Stimulated activated memory B cell treated with anti-CD40 and anti-IgM and Interleukin-4, amounts not matched to agents 10 μg/mL and 1 μg/mL and 100 μg/mL, for 72 hours (primary cell): ENCODE results near the gene CDH4.

ENCODE experiments used
- ATAC-seq: fragments of 150-1000 bp; cut with Tn5 transposase; 2 replicates; pipeline ENCODE4 v1.10.0; 2021
- H3K27ac Mint-ChIP-seq: one replicate; pipeline ENCODE4 v1.8.0; 2022; ENCODE audit warnings: mild to moderate bottlenecking, mixed read lengths
- H3K27me3 Mint-ChIP-seq: one replicate; pipeline ENCODE4 v1.8.0; 2022; ENCODE audit warnings: mixed read lengths
- H3K36me3 Mint-ChIP-seq: one replicate; pipeline ENCODE4 v1.8.0; 2022; ENCODE audit warnings: mixed read lengths
- H3K4me1 Mint-ChIP-seq: one replicate; pipeline ENCODE4 v1.8.0; 2022; ENCODE audit warnings: mixed read lengths
- H3K4me3 Mint-ChIP-seq: one replicate; pipeline ENCODE4 v1.8.0; 2022; ENCODE audit warnings: mild to moderate bottlenecking, moderate library complexity, mixed read lengths
- H3K9me3 Mint-ChIP-seq: one replicate; pipeline ENCODE4 v1.8.0; 2022; ENCODE audit warnings: mixed read lengths

CDH4 gene

GRCh38 chr20:61797971-61798411 is 545.9 kb downstream of the CDH4 start:
- peaks cover 9% of the 10 kb centered on the region for H3K27me3 Mint-ChIP-seq
- ATAC-seq: no peak
- H3K9me3 Mint-ChIP-seq: peaks cover 4% of the 10 kb centered on the region
- no peak overlapping the region for H3K4me3 Mint-ChIP-seq
- no peaks in the 10 kb centered on the region for H3K4me1 Mint-ChIP-seq
- no peak overlapping the region for H3K27ac Mint-ChIP-seq
- no peaks in the 10 kb centered on the region for H3K36me3 Mint-ChIP-seq

DNA sequence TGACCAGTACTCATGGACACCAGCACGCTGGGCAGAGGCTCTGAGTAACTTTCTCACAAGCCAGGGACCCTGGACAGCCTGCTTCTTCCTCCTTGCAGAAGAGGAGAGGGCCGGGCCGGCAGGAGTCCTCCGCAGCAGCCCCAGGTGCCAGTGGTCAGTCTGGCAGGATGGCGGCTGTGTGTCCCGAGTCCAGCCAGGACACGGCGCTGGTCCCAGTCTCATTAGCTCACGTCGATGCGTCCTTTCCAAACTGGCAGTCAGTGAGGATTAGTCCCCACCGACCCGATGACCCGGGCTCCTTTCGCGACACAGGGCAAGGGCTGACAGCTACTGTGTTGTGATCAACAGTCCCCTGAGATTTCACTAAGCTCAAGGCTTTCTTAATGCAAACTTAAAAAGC is 546.6 kb downstream of the CDH4 start:
- H3K27ac Mint-ChIP-seq: no peak overlapping the region
- ATAC-seq: no peak
- no peaks in the 10 kb centered on the region for H3K4me1 Mint-ChIP-seq
- no peaks in the 10 kb centered on the region for H3K36me3 Mint-ChIP-seq
- H3K4me3 Mint-ChIP-seq: no peak overlapping the region
- H3K27me3 Mint-ChIP-seq: peaks cover 9% of the 10 kb centered on the region
- H3K9me3 Mint-ChIP-seq: peaks cover 4% of the 10 kb centered on the region

GRCh38 chr20:61799394-61799923 is 547.4 kb downstream of the CDH4 start:
- Mint-ChIP-seq H3K27ac (no peak overlapping the region), H3K4me3 (no peak overlapping the region), H3K9me3 (peaks cover 4% of the 10 kb centered on the region)

GRCh38 chr20:61799928-61800327 is 547.9 kb downstream of the CDH4 start:
- Mint-ChIP-seq H3K4me1 (no peaks in the 10 kb centered on the region), H3K4me3 (no peak overlapping the region), H3K27me3 (peaks cover 17% of the 10 kb centered on the region), H3K36me3 (no peaks in the 10 kb centered on the region), H3K27ac (no peak overlapping the region), H3K9me3 (peaks cover 1% of the 10 kb centered on the region)
- ATAC-seq: no peak

More at GRCh38 chr20:61799394-61799923, 547.4 kb downstream of the CDH4 start:
- H3K36me3 Mint-ChIP-seq: no peaks in the 10 kb centered on the region
- peaks cover 13% of the 10 kb centered on the region for H3K27me3 Mint-ChIP-seq
- no peak for ATAC-seq
- no peaks in the 10 kb centered on the region for H3K4me1 Mint-ChIP-seq

- H3K27me3 Mint-ChIP-seq: peaks cover 21% of the 10 kb centered on the region
- H3K4me3 Mint-ChIP-seq: no peak overlapping the region
- no peaks in the 10 kb centered on the region for H3K36me3 Mint-ChIP-seq
- ATAC-seq: no peak
- no peaks in the 10 kb centered on the region for H3K4me1 Mint-ChIP-seq
- H3K27ac Mint-ChIP-seq: no peak overlapping the region
- no peaks in the 10 kb centered on the region for H3K9me3 Mint-ChIP-seq
Observed at GRCh38 chr20:61800359-61801064, 548.5 kb downstream of the CDH4 start.

GRCh38 chr20:61801065-61801360 is 549.0 kb downstream of the CDH4 start:
- Mint-ChIP-seq H3K4me1 (no peaks in the 10 kb centered on the region), H3K27me3 (peaks cover 21% of the 10 kb centered on the region), H3K4me3 (no peak overlapping the region), H3K9me3 (no peaks in the 10 kb centered on the region), H3K36me3 (no peaks in the 10 kb centered on the region), H3K27ac (no peak overlapping the region)
- no peak for ATAC-seq

DNA sequence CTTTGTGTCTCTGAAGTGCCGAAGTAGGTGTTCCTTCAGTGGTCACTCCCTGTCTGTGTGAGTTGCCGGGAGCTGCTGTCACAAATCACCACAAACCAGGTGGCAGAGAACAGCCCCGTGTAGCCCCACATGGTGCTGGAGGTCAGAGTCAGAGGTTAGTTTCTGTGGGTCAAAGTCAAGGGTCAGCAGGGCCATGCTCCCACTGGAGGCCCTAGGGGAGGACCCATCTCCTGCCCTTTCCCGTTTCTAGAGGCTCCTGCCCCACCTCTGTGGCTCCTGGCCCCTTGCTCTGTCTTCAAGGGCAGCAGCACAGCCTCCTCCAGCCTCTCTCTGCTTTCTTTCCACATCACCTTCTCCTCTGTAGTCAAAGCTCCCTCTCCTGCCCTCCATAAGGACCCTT is 549.4 kb downstream of the CDH4 start:
- H3K4me1 Mint-ChIP-seq: no peaks in the 10 kb centered on the region
- no peaks in the 10 kb centered on the region for H3K9me3 Mint-ChIP-seq
- H3K27me3 Mint-ChIP-seq: peaks cover 21% of the 10 kb centered on the region

DNA sequence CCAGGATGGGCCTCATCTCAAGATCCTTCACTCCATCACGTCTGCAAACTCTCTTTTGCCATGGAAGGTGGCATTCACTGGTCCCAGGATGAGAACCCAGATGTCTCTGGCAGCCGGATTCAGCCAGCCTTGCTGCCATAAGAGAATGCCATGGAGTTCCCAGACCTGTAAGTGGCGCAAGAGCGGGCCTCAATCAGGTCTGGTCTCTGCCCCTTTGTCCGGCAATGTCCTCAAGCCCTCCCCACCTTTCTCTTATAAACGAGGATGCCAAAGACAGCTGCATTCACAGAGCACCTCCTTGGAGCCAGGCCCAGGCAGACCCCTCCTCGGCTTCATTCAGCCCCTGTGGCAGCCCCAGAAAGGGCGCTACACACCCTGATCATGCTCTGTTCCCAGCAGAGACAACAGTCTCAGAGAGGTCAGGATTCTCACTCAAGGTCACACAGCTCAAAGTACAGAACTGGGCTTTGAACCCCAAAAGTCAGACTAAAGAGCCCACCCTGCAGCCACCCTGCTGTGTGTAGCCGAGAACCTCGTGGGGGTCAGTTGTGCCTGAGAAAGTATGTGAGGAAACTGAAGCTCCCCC is 549.9 kb downstream of the CDH4 start:
- no peak overlapping the region for H3K4me3 Mint-ChIP-seq
- H3K4me1 Mint-ChIP-seq: no peaks in the 10 kb centered on the region
- peaks cover 21% of the 10 kb centered on the region for H3K27me3 Mint-ChIP-seq
- no peak for ATAC-seq
- no peak overlapping the region for H3K27ac Mint-ChIP-seq
- H3K36me3 Mint-ChIP-seq: no peaks in the 10 kb centered on the region
- H3K9me3 Mint-ChIP-seq: no peaks in the 10 kb centered on the region

More for the DNA sequence above, 549.4 kb downstream of the CDH4 start:
- Mint-ChIP-seq H3K27ac (no peak overlapping the region), H3K4me3 (no peak overlapping the region), H3K36me3 (no peaks in the 10 kb centered on the region)
- ATAC-seq: no peak

DNA sequence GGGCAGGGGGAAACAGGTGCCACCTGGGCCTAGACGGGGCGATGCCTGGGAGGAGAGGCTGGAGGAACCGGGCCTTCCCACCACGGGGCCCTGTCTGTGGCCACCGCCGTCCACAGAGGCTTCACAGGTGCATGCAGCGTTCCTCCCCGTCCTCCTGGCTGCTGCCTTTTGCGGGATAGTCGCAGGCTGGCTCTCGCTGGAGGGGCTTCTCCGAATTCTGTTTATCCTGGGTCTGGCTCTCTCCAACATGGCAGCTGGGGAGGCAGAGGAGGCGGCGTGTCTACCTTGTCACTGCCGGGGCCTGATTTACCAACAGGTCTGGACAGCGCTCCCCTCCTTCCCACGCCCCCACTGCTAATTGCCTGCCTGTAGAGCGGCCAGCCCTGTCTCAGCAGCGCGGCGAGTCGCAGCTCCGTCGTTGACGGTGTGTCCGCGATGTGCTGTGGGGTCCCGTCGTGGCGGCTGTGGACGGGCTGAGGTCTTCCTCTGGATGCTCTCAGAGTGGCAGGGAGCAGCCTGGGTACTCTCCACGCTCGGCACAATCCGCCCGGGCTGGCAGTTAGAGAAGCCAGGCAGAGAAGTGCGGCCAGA is 550.8 kb downstream of the CDH4 start:
- ATAC-seq: no peak

DNA sequence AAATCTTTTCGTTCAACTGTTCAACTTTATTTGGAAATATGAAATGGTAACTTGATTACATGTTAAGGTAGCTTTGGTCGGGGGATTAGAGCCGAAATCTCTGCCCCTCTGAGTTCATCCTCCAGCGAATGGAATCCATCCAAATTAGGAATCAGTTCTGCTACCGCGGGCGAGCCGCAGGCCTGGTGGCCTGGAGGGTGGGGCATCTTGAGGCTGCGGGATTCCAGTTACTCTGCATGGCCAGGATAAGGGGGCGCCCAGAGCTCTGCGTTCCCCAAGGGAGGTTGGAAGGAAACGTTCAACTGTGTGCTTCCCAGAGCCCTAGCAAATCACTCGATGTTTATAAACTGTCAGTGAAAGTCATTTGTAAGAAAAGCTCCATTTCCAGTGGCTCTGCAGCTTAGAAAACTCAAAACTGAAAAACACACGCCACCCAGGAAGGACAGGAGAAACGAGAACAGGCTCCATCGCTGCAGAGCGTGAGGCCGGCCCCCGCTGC is 551.4 kb downstream of the CDH4 start:
- H3K36me3 Mint-ChIP-seq: no peaks in the 10 kb centered on the region
- H3K27me3 Mint-ChIP-seq: peaks cover 21% of the 10 kb centered on the region
- no peaks in the 10 kb centered on the region for H3K4me1 Mint-ChIP-seq
- no peak for ATAC-seq
- no peaks in the 10 kb centered on the region for H3K9me3 Mint-ChIP-seq
- no peak overlapping the region for H3K4me3 Mint-ChIP-seq
- no peak overlapping the region for H3K27ac Mint-ChIP-seq

More for the DNA sequence above, 550.8 kb downstream of the CDH4 start:
- Mint-ChIP-seq H3K36me3 (no peaks in the 10 kb centered on the region), H3K4me3 (no peak overlapping the region), H3K27me3 (peaks cover 21% of the 10 kb centered on the region), H3K4me1 (no peaks in the 10 kb centered on the region), H3K27ac (no peak overlapping the region), H3K9me3 (no peaks in the 10 kb centered on the region)

DNA sequence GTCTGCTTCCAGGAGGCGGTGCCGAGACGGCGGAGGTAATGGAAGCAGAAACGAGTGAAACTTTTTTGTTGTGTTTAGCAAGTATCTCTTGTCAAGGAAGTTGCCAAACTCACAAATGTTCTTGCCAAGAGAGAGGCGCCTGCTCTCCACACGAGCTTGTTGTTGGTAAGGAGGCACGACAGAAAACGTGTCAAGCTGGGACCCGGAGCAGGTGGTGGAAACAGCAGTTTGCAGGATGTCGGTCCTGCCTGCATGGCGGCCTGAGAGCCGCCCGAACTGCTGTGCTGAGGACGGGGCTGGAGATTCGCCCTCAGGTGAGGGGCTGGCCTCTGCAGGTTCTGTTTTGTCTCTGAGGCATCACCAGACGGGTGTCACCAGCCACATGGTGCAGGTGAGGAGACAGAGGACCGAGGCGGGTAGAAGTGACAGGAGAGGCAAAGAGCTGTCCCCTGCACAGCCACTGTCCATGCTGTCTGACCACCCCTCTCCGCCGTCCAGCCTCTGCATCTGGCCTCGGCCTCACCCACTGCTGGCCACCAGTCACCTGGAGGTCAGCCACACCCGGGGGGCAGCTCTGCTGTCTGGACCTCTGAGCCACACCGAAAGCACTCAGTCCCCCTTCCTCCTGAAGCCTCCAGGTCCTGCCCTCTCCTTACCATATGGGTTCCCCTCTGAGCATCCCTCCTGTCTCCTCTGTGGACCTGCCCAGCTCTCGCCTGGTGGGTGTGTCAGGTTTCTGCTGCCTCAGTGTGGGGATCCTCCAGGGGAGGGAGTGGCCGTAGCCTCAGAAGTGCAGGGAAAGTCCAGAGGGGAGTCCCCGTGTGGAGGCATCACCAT is 552.1 kb downstream of the CDH4 start:
- H3K27ac Mint-ChIP-seq: no peak overlapping the region
- H3K9me3 Mint-ChIP-seq: no peaks in the 10 kb centered on the region
- no peaks in the 10 kb centered on the region for H3K36me3 Mint-ChIP-seq
- H3K4me1 Mint-ChIP-seq: no peaks in the 10 kb centered on the region
- no peak overlapping the region for H3K4me3 Mint-ChIP-seq
- H3K27me3 Mint-ChIP-seq: peaks cover 21% of the 10 kb centered on the region
- peak; percentile 28 for ATAC-seq

- no peaks in the 10 kb centered on the region for H3K9me3 Mint-ChIP-seq
- no peak overlapping the region for H3K27ac Mint-ChIP-seq
- ATAC-seq: no peak
- no peak overlapping the region for H3K4me3 Mint-ChIP-seq
- no peaks in the 10 kb centered on the region for H3K36me3 Mint-ChIP-seq
- peaks cover 21% of the 10 kb centered on the region for H3K27me3 Mint-ChIP-seq
- H3K4me1 Mint-ChIP-seq: no peaks in the 10 kb centered on the region
Observed at GRCh38 chr20:61804752-61805295, 552.8 kb downstream of the CDH4 start.

DNA sequence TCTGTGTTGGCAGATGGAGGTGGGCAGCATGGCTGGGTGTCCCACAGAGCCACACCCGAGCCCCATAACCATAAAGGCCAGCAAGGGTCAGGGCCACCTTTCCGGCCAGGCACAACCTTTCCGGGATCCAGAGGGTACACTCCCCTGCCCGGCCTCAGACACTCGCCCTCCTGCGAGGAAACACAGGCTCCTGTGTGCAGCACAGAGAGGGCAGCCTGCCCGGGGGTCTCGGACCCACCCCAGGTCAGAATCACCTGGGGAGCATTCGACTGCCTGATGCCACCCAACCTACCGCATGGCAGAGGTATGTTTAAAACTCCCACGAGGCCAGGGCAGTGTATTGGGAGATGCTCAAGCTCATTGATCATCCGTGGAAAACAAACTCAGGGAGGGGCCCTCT is 553.3 kb downstream of the CDH4 start:
- no peaks in the 10 kb centered on the region for H3K9me3 Mint-ChIP-seq
- no peak overlapping the region for H3K4me3 Mint-ChIP-seq
- no peak overlapping the region for H3K27ac Mint-ChIP-seq
- H3K4me1 Mint-ChIP-seq: no peaks in the 10 kb centered on the region
- ATAC-seq: no peak
- no peaks in the 10 kb centered on the region for H3K36me3 Mint-ChIP-seq
- H3K27me3 Mint-ChIP-seq: peaks cover 21% of the 10 kb centered on the region

GRCh38 chr20:61805781-61806180 is 553.7 kb downstream of the CDH4 start:
- H3K27me3 Mint-ChIP-seq: peaks cover 21% of the 10 kb centered on the region
- no peaks in the 10 kb centered on the region for H3K4me1 Mint-ChIP-seq
- no peak overlapping the region for H3K4me3 Mint-ChIP-seq
- no peaks in the 10 kb centered on the region for H3K36me3 Mint-ChIP-seq
- no peak for ATAC-seq
- no peaks in the 10 kb centered on the region for H3K9me3 Mint-ChIP-seq
- H3K27ac Mint-ChIP-seq: no peak overlapping the region

GRCh38 chr20:61806314-61806713 is 554.3 kb downstream of the CDH4 start:
- H3K27me3 Mint-ChIP-seq: peaks cover 20% of the 10 kb centered on the region
- ATAC-seq: no peak
- H3K9me3 Mint-ChIP-seq: no peaks in the 10 kb centered on the region
- no peaks in the 10 kb centered on the region for H3K4me1 Mint-ChIP-seq
- no peak overlapping the region for H3K27ac Mint-ChIP-seq
- no peaks in the 10 kb centered on the region for H3K36me3 Mint-ChIP-seq
- H3K4me3 Mint-ChIP-seq: no peak overlapping the region
